Measurements from ENCODE around the gene PRH2.

DNA sequence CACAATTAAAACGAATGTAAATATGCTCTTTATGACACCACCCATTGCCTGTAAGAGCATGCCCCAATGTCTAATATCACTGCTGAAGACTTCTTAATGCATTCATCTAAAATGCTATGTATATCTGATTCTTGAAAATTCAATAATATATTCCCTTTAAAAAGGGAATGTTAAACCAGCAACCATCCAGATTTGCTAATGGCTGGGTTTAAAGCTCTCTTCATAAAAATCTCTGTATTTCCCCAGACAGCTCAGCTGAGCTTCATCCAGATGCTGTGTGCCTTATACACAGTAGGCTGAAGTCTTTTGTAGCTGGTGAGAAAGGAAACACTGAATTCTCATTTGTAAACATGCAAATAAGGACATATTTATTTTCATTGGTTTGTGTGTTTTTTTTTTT lies 10.1 kb downstream of the PRH2 start, which contains the start of gene TAS2R14:
- no peak for TF ChIP-seq POLR2AphosphoS5 (IDR thresholded peaks at IDR 0.05; ENCODE audit: borderline replicate concordance, low read depth, low read length)
- TF ChIP-seq EZH2 (IDR thresholded peaks at IDR 0.05), result no peak
- TF ChIP-seq FOXP2 (optimal IDR thresholded peaks at IDR 0.05; ENCODE audit: control extremely low read depth, extremely low read length, insufficient read depth), result no peak

Data from SK-N-MC (cell line).